HEK293 (cell line): ENCODE results near the gene TBC1D14.

Experiments
- GLIS2 ChIP-seq: fragments of 450-650 bp; formaldehyde crosslinking; IDR thresholded peaks from 2 replicates; pipeline ENCODE4 v1.5.1; 2016; ENCODE audit warnings: missing biosample characterization, missing genetic modification characterization
- HOXA7 ChIP-seq: sonication (generic); formaldehyde crosslinking; IDR thresholded peaks from 2 replicates; pipeline ENCODE4 v1.8.1; 2022; ENCODE audit warnings: missing genetic modification reagents, borderline replicate concordance
- IKZF3 ChIP-seq: fragments of 450-650 bp; IDR thresholded peaks from 2 replicates; pipeline ENCODE4 v1.5.0; 2018; ENCODE audit warnings: missing biosample characterization, mild to moderate bottlenecking, missing genetic modification characterization, moderate library complexity
- INSM2 ChIP-seq: fragments of 450-650 bp; formaldehyde crosslinking; IDR thresholded peaks from 2 replicates; pipeline ENCODE4 v1.5.1; 2016; ENCODE audit warnings: missing biosample characterization, missing genetic modification characterization
- KLF1 ChIP-seq: fragments of 450-650 bp; formaldehyde crosslinking; IDR thresholded peaks from 2 replicates; pipeline ENCODE4 v1.5.1; 2016; ENCODE audit warnings: missing biosample characterization, missing genetic modification characterization
- SP3 ChIP-seq: fragments of 450-650 bp; formaldehyde crosslinking; IDR thresholded peaks from 2 replicates; pipeline ENCODE4 v1.5.1; 2016; ENCODE audit warnings: missing biosample characterization, missing genetic modification characterization
- TRIM28 ChIP-seq: IDR thresholded peaks from 2 replicates; pipeline ENCODE4 v1.6.1; 2011; ENCODE audit warnings: low read length, control low read depth, borderline replicate concordance
- WT1 ChIP-seq: fragments of 450-650 bp; formaldehyde crosslinking; IDR thresholded peaks from 2 replicates; pipeline ENCODE4 v1.5.1; 2016; ENCODE audit warnings: missing biosample characterization, missing genetic modification characterization
- ZBTB7A ChIP-seq: fragments of 450-650 bp; formaldehyde crosslinking; IDR thresholded peaks from 2 replicates; pipeline ENCODE4 v1.5.1; 2016; ENCODE audit warnings: low read depth, missing biosample characterization, missing genetic modification characterization
- ZFP37 ChIP-seq: fragments of 450-650 bp; formaldehyde crosslinking; IDR thresholded peaks from 2 replicates; pipeline ENCODE4 v1.5.1; 2016; ENCODE audit warnings: missing biosample characterization, missing genetic modification characterization
- ZNF112 ChIP-seq: fragments of 450-650 bp; formaldehyde crosslinking; IDR thresholded peaks from 2 replicates; pipeline ENCODE4 v1.5.0; 2017; ENCODE audit warnings: missing biosample characterization, missing genetic modification characterization
- ZNF114 ChIP-seq: fragments of 450-650 bp; formaldehyde crosslinking; IDR thresholded peaks from 2 replicates; pipeline ENCODE4 v1.5.0; 2017; ENCODE audit warnings: missing biosample characterization, missing genetic modification characterization
- ZNF133 ChIP-seq: fragments of 450-650 bp; formaldehyde crosslinking; IDR thresholded peaks from 2 replicates; pipeline ENCODE4 v1.5.1; 2016; ENCODE audit warnings: missing biosample characterization, missing genetic modification characterization
- ZNF148 ChIP-seq: fragments of 450-650 bp; formaldehyde crosslinking; IDR thresholded peaks from 2 replicates; pipeline ENCODE4 v1.5.0; 2017; ENCODE audit warnings: missing biosample characterization, missing genetic modification characterization, borderline replicate concordance
- ZNF16 ChIP-seq: fragments of 450-650 bp; formaldehyde crosslinking; IDR thresholded peaks from 2 replicates; pipeline ENCODE4 v1.5.1; 2016; ENCODE audit warnings: low read depth, missing biosample characterization, missing genetic modification characterization
- ZNF239 ChIP-seq: fragments of 450-650 bp; formaldehyde crosslinking; IDR thresholded peaks from 2 replicates; pipeline ENCODE4 v1.5.1; 2016; ENCODE audit warnings: missing biosample characterization, missing genetic modification characterization
- ZNF423 ChIP-seq: fragments of 450-650 bp; formaldehyde crosslinking; IDR thresholded peaks from 2 replicates; pipeline ENCODE4 v1.5.1; 2016; ENCODE audit warnings: missing biosample characterization, missing genetic modification characterization
- ZNF510 ChIP-seq: fragments of 450-650 bp; formaldehyde crosslinking; IDR thresholded peaks from 2 replicates; pipeline ENCODE4 v1.5.1; 2018; ENCODE audit warnings: mild to moderate bottlenecking, missing genetic modification characterization, missing biosample characterization; ENCODE audit not compliant: insufficient replicate concordance
- ZNF549 ChIP-seq: fragments of 450-650 bp; IDR thresholded peaks from 2 replicates; pipeline ENCODE4 v1.5.1; 2018; ENCODE audit warnings: missing biosample characterization, missing genetic modification characterization, mild to moderate bottlenecking, inconsistent platforms, moderate library complexity
- ZNF596 ChIP-seq: fragments of 450-650 bp; IDR thresholded peaks from 2 replicates; pipeline ENCODE4 v1.5.0; 2018; ENCODE audit warnings: missing biosample characterization, mild to moderate bottlenecking, missing genetic modification characterization, moderate library complexity
- ZNF701 ChIP-seq: fragments of 450-650 bp; formaldehyde crosslinking; IDR thresholded peaks from 2 replicates; pipeline ENCODE4 v1.5.1; 2016; ENCODE audit warnings: missing biosample characterization, missing genetic modification characterization
- ZSCAN16 ChIP-seq: fragments of 450-650 bp; formaldehyde crosslinking; IDR thresholded peaks from 2 replicates; pipeline ENCODE4 v1.5.1; 2016; ENCODE audit warnings: missing biosample characterization, missing genetic modification characterization
- ZSCAN23 ChIP-seq: fragments of 450-650 bp; formaldehyde crosslinking; IDR thresholded peaks from 2 replicates; pipeline ENCODE4 v1.5.1; 2016; ENCODE audit warnings: missing biosample characterization, missing genetic modification characterization
- TF ChIP-seq, protein P1 (sequence below): fragments of 450-650 bp; formaldehyde crosslinking; IDR thresholded peaks from 2 replicates; pipeline ENCODE4 v1.5.1; 2017; ENCODE audit warnings: missing biosample characterization, missing genetic modification characterization
- TF ChIP-seq, protein P2 (sequence below): fragments of 450-650 bp; formaldehyde crosslinking; IDR thresholded peaks from 2 replicates; pipeline ENCODE4 v1.5.1; 2016; ENCODE audit warnings: missing biosample characterization, missing genetic modification characterization
- TF ChIP-seq, protein P3 (sequence below): fragments of 450-650 bp; IDR thresholded peaks from 2 replicates; pipeline ENCODE4 v1.5.1; 2018; ENCODE audit warnings: missing biosample characterization, mild to moderate bottlenecking, missing genetic modification characterization
- TF ChIP-seq, protein P4 (sequence below): fragments of 450-650 bp; IDR thresholded peaks from 2 replicates; pipeline ENCODE4 v1.5.1; 2018; ENCODE audit warnings: missing biosample characterization, missing genetic modification characterization

TBC1D14 gene

DNA sequence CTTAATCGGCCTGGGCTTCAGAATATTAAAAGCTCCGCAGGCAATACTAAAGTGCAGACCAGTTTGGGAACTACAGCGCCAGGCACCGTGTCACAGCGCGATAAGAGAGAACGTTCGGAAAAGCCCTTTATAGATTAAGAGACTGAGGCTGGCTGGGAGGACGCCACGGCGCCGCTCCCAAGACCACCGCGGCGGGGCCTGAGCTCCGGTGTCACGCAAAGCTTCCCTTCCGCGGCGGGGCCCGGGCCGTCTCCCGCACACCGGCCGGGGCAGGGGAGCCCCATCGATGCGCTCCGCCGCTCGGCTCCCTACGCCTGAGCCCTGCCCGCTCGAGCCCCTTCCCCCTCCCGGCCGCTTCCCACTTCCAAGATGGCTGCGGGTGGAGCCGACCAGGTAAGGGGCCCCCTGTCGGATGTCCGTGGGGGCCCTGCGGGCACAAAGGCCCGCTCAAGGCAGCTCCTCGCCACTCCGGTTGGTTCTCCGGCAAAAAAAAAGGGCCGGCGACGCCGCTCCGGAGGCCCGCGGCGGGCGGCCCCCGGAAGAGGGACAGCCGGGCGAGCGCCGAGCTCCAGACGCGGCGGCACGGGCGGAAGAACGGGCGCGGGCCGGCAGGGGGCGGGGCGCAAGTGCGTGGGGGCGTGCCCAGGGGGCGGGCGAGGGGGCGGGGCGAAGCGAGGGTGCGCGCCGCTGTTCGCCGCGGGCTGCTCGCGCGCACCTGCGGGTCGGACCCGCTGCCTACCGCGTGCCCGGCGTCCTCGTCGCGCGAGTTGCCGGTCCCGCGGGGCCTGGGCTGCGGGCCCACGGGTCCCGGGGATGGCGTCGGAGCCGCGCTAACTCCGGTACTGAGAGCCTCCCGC is at the start of gene TBC1D14 (continued):
- TF ChIP-seq, protein P1, sequence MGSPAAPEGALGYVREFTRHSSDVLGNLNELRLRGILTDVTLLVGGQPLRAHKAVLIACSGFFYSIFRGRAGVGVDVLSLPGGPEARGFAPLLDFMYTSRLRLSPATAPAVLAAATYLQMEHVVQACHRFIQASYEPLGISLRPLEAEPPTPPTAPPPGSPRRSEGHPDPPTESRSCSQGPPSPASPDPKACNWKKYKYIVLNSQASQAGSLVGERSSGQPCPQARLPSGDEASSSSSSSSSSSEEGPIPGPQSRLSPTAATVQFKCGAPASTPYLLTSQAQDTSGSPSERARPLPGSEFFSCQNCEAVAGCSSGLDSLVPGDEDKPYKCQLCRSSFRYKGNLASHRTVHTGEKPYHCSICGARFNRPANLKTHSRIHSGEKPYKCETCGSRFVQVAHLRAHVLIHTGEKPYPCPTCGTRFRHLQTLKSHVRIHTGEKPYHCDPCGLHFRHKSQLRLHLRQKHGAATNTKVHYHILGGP (tag by site-specific recombination), result no peak
- TF ChIP-seq TRIM28 (no peak), ZNF510 (tag by site-specific recombination) (no peak), ZNF423 (tag by site-specific recombination) (no peak), INSM2 (tag by site-specific recombination) (no peak), ZNF239 (tag by site-specific recombination) (no peak), ZNF112 (tag by site-specific recombination) (no peak), ZNF114 (tag by site-specific recombination) (no peak), ZNF16 (no peak), SP3 (tag by site-specific recombination) (peak; percentile 71), ZNF148 (tag by site-specific recombination) (no peak), ZNF549 (no peak), ZSCAN16 (tag by site-specific recombination) (no peak), ZFP37 (tag by site-specific recombination) (no peak), IKZF3 (tag by site-specific recombination) (no peak), ZNF133 (tag by site-specific recombination) (no peak), KLF1 (0 out of 2 replicates have a peak, but pooled peaks have one; percentile 18), WT1 (no peak), ZBTB7A (tag by site-specific recombination) (peak; percentile 68; the same call in 1 of the 2 replicates), ZNF596 (tag by site-specific recombination) (peak; percentile 4; the same call in 1 of the 2 replicates), GLIS2 (peak; percentile 67), ZSCAN23 (no peak), ZNF701 (tag by site-specific recombination) (no peak), HOXA7 (no peak)
- TF ChIP-seq, protein P2, sequence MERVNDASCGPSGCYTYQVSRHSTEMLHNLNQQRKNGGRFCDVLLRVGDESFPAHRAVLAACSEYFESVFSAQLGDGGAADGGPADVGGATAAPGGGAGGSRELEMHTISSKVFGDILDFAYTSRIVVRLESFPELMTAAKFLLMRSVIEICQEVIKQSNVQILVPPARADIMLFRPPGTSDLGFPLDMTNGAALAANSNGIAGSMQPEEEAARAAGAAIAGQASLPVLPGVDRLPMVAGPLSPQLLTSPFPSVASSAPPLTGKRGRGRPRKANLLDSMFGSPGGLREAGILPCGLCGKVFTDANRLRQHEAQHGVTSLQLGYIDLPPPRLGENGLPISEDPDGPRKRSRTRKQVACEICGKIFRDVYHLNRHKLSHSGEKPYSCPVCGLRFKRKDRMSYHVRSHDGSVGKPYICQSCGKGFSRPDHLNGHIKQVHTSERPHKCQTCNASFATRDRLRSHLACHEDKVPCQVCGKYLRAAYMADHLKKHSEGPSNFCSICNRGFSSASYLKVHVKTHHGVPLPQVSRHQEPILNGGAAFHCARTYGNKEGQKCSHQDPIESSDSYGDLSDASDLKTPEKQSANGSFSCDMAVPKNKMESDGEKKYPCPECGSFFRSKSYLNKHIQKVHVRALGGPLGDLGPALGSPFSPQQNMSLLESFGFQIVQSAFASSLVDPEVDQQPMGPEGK (tag by site-specific recombination), result peak; percentile 79
- TF ChIP-seq, protein P3, sequence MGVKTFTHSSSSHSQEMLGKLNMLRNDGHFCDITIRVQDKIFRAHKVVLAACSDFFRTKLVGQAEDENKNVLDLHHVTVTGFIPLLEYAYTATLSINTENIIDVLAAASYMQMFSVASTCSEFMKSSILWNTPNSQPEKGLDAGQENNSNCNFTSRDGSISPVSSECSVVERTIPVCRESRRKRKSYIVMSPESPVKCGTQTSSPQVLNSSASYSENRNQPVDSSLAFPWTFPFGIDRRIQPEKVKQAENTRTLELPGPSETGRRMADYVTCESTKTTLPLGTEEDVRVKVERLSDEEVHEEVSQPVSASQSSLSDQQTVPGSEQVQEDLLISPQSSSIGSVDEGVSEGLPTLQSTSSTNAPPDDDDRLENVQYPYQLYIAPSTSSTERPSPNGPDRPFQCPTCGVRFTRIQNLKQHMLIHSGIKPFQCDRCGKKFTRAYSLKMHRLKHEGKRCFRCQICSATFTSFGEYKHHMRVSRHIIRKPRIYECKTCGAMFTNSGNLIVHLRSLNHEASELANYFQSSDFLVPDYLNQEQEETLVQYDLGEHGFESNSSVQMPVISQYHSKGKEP, result no peak
- TF ChIP-seq, protein P4, sequence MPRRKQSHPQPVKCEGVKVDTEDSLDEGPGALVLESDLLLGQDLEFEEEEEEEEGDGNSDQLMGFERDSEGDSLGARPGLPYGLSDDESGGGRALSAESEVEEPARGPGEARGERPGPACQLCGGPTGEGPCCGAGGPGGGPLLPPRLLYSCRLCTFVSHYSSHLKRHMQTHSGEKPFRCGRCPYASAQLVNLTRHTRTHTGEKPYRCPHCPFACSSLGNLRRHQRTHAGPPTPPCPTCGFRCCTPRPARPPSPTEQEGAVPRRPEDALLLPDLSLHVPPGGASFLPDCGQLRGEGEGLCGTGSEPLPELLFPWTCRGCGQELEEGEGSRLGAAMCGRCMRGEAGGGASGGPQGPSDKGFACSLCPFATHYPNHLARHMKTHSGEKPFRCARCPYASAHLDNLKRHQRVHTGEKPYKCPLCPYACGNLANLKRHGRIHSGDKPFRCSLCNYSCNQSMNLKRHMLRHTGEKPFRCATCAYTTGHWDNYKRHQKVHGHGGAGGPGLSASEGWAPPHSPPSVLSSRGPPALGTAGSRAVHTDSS (tag by site-specific recombination), result no peak
